ENCODE measurements around the gene CDK12.
"Not testable (repeated sequence)": the region's sequence is repeated elsewhere in the genome, so short reads cannot be mapped to it uniquely, and the experiment has no call there.

CDK12 gene

GRCh38 chr17:39461113-39461925 is at the start of gene CDK12:
Gene CDK12 (plus strand): TSS chr17:39461486. CDS start chr17:39462072, 586 bp downstream.
- peak; percentile 98 for DNase-seq

DNA sequence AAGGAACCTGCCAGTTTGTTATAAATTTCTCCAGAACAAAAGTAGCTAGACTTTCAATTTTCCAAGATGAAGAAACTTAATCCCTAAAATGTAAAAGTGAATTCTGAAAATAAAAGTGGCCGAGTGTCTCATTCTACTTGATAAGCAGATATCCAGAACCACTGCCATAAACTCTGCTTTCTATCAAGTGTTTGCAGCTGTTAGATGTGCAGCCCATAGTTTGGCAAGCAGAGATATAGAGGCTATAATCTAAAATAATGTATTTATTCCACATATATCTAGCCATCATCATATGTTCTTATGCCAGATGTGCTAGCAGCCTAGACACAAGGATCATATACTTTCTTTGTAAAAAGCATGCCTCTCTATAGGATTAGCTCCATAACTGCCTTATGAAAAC is 45.1 kb upstream of the CDK12 start:
- DNase-seq = no peak

DNA sequence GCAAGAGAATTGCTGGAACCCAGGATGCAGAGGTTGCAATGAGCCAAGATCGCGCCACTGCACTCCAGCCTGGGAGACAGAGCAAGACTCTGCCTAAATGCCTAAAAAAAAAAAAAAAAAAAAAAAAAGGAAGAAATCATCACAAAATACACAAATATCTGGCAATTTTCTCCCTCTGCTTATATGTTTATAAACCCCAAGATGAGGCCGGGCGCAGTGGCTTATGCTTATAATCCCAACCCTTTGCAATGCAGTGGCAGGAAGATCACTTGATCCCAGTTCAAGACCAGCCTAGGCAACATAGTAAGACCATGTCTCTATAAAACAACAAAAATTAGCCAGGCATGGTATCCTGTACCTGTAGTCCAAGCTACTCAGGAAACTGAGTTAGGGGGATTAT is 31.7 kb upstream of the CDK12 start:
- no peak for DNase-seq

DNA sequence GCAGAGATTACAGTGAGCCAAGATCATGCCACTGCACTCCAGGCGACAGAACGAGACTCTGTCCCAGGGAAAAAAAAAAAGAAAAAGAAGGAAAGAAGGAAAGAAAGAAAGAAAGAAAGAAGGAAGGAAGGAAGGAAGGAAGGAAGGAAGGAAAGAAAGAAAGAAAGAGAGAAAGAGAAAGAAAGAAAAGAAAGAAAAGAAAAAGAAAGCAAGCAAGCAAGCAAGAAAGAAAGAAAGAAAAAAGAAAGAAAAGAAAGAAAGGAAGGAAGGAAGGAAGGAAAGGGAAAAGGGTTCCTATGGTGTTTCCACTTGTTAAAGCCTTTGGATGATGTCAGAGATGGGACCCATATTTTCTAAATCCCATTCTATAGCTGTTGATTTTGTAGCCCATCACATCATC is 21.4 kb upstream of the CDK12 start:
- not testable (repeated sequence) for DNase-seq

GRCh38 chr17:39443326-39443725 is 18.0 kb upstream of the CDK12 start:
- no peak for DNase-seq

DNA sequence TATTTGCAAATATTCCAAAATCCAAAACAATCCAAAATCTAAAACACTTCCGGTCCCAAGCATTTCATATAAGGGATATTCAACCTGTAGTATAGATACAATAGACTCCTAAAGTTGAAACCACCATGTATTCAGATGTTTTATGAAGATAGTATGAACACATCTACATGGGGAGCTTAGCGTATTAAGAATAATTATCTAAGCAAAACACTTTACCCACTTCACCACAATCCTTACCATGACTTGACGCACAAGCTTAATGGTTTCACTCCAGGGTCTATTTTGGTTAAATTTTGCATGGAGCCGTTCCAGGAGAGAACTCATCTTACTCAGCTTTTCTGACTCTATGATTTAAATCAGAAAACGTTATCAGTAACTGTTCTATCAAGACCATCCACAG is 13.7 kb upstream of the CDK12 start:
- no peak for DNase-seq

DNA sequence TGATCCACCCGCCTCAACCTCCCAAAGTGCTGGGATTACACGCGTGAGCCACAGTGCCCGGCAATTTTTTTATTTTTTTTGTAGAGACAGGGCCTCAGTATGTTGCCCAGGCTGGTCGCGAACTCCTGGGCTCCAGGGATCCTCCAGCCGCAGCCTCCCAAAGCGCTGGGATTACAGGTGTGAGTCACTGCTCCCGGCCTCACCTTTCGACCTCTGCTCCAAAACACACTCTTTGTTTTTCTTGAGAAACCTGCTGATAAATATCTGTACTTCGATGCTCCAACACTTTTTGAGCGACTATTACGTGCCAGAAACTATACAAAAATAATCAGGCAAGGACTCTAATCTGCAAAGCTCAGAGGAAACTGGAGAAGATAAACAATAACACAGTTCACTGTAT is 11.2 kb upstream of the CDK12 start:
- no peak for DNase-seq

DNA sequence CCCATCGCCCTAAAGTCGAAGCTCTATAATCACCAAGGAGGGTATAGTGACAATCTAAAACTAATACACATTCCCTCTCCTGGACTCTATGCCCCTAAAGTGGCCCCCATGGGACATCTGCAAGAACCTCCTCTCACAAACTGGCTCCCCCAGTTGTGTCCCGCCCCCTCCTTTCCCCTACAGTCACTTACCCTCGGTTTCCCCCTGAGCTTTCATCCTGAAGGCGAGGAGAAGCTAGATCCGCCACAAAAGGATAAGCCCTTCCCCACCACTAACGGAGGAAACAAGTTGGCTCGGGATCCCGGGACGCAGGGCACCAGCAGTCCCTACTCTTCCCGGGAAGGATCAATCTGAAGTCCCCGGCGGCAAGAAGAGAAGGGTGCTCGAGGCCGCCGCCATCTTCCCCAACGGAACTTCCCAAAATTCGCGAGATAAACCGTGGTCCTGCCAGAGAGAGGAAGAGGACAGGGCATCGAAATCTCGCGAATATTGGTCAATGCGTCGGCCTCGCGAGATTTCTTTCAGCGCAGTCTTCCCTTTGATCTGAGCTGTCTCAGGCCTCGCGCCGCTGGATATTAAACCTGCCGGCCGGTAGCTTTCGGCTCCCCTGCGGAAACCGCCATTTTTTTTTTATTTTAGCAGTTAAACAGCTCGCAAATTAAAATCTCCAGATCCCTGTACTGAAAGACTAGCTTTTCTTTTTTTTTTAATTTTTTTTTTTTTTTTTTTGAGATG is 10.3 kb upstream of the CDK12 start, which contains the start of gene MED1:
Gene MED1 (minus strand): TSS at position 417 of the 735 bp plus-strand sequence. CDS start 201 bp downstream, at position 216.
- peak; percentile 96 to 97 for DNase-seq

DNA sequence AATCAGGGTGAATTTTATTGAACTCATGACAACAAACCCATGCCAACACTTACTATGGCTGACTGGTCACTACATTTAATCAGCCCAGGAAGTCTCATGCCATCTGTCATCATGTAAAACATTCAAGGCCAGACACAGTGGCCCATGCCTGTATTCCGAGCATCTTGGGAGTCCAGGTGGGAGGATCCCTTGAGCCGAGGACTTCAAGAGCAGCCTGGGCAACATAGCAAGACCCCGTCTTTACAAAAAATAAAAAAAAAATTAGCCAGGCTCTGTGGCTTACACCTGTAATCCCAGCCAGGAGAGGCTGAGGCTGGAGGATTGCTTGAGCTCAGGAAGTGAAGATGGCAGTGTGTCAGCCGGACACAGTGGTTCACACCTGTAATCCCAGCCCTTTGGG is 5.4 kb upstream of the CDK12 start:
- DNase-seq = no peak

- DNase-seq = no peak
Observed at GRCh38 chr17:39461926-39462569, 762 bp downstream of the CDK12 start.

- peak; percentile 4 to 7 for DNase-seq
Observed at GRCh38 chr17:39462631-39463375, 1.5 kb downstream of the CDK12 start.

DNA sequence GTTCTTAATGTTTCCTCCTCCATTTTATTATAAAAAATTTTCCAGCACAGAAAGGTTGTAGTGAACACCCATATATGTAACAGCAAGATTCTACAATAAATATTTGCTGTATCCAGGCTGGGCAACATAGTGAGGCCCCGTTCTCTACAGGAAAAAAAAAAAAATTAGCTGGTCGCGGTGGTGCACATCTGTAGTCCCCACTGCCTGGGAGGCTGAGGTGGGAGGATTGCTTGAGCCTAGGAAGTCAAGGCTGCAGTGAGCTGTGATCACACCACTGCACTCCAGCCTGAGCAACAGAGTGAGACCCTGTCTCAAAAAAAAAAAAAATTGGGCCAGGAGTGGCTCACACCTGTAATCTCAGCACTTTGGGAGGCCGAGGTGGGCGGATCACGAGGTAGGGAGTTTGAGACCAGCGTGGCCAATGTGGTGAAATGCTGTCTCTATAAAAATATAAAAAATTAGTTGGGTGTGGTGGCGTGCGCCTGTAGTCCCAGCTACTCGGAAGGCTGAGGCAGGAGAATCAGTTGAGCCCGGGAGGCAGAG is 3.4 kb downstream of the CDK12 start:
- DNase-seq = not testable (repeated sequence)

DNA sequence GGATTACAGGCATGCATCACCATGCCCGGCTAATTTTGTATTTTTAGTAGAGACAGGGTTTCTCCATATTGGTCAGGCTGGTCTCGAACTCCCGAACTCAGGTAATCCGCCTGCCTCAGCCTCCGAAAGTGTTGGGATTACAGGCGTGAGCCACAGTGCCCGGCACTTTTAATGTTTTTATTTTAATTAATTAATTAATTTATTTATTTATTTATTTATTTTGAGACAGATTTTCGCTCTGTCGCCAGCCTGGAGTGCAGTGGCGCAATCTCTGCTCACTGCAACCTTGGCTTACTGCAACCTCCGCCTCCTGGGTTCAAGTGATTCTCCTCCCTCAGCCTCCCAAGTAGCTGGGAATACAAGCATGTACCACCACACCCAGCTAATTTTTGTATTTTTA is 7.3 kb downstream of the CDK12 start:
- DNase-seq = not testable (repeated sequence)

DNA sequence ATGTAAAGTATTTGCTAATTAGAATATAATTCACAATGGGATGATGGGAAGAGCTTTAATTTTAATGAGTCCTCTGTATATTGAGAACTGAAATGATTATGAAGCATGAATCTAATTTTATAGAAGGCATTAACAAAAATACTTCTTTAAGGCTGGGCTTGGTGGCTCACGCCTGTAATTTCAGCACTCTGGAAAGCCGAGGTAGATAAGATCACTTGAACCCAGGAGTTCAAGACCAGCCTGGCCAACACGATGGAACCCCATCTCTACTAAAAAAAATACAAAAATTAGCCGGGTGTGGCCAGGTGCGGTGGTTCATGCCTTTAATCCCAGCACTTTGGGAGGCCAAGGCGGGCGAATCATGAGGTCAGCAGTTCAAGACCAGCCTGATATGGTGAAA is 12.0 kb downstream of the CDK12 start:
- no peak for DNase-seq

DNA sequence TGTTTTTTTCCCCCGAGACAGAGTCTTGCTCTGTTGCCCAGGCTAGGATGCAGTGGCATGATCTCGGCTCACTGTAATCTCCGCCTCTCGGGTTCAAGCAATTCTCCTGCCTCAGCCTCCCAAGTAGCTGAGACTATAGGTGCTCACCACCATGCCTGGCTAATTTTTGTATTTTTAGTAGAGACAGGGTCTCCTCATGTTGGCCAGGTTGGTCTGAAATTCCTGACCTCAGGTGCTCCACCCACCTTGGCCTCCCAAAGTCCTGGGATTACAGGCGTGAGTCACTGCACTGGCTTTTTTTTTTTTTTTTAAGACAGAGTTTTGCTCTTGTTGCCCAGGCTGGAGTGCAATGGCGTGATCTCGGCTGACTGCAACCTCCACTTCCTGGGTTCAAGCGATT is 18.3 kb downstream of the CDK12 start:
- not testable (repeated sequence) for DNase-seq

- DNase-seq = no peak
Observed at GRCh38 chr17:39483506-39483905, 22.2 kb downstream of the CDK12 start.

- DNase-seq = no peak
Observed at GRCh38 chr17:39484178-39484577, 22.9 kb downstream of the CDK12 start.

- DNase-seq = no peak
Observed at GRCh38 chr17:39485555-39485954, 24.3 kb downstream of the CDK12 start.

- DNase-seq = no peak
Observed at GRCh38 chr17:39486242-39486641, 25.0 kb downstream of the CDK12 start.

GRCh38 chr17:39487490-39487889 is 26.2 kb downstream of the CDK12 start:
- not testable (repeated sequence) for DNase-seq

- DNase-seq = no peak
Observed at GRCh38 chr17:39487946-39488345, 26.7 kb downstream of the CDK12 start.

DNA sequence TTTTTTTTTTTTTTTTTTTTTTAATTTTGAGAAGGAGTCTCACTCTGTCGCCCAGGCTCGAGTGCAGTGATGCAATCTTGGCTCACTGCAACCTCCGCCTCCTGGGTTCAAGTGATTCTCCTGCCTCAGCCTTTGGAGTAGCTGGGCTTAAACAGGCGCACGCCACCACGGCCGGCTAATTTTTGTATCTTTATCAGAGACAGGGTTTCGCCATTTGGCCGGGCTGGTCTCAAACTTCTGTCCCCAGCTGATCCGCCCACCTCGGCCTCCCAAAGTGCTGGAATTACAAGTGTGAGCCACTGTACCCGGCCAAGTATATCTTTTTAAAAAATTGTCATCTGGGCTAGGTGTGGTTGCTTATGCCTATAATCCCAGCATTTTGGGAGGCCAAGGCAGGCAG is 35.6 kb downstream of the CDK12 start:
- not testable (repeated sequence) for DNase-seq

- DNase-seq = no peak
Observed at GRCh38 chr17:39507511-39507910, 46.2 kb downstream of the CDK12 start.
